NCI-H748 treated with DMSO at 0.1 percent for 48 hours (cell line): ENCODE measurements around the gene GUCA2B.

ENCODE experiments used
- DNase-seq: peaks from one replicate; lab custom pipeline; 2025; lab: John Stamatoyannopoulos, UW

GUCA2B gene

GRCh38 chr1:42152907-42153600, at the start of gene GUCA2B:
Gene GUCA2B (plus strand): TSS chr1:42153410. CDS start chr1:42153451, 41 bp downstream.
- DNase-seq = no peak

- no peak for DNase-seq
Measured at GRCh38 chr1:42105025-42105424, 48.2 kb upstream of the GUCA2B start.

- DNase-seq = no peak
Measured at GRCh38 chr1:42108309-42108708, 44.9 kb upstream of the GUCA2B start.

GRCh38 chr1:42109600-42109999, 43.6 kb upstream of the GUCA2B start:
- DNase-seq = no peak

GRCh38 chr1:42114229-42114628, 39.0 kb upstream of the GUCA2B start:
- no peak for DNase-seq

GRCh38 chr1:42117214-42117613, 36.0 kb upstream of the GUCA2B start:
- DNase-seq = no peak

GRCh38 chr1:42118125-42118524, 35.1 kb upstream of the GUCA2B start:
- DNase-seq = no peak

- no peak for DNase-seq
Measured at GRCh38 chr1:42122408-42122807, 30.8 kb upstream of the GUCA2B start.

GRCh38 chr1:42125552-42125951, 27.7 kb upstream of the GUCA2B start:
- no peak for DNase-seq

GRCh38 chr1:42127767-42128166, 25.4 kb upstream of the GUCA2B start:
- DNase-seq = no peak

GRCh38 chr1:42128499-42128898, 24.7 kb upstream of the GUCA2B start:
- no peak for DNase-seq

GRCh38 chr1:42128964-42129363, 24.2 kb upstream of the GUCA2B start:
- no peak for DNase-seq

GRCh38 chr1:42130061-42130660, 23.0 kb upstream of the GUCA2B start:
- DNase-seq = no peak

- no peak for DNase-seq
Measured at GRCh38 chr1:42133390-42133789, 19.8 kb upstream of the GUCA2B start.

GRCh38 chr1:42133809-42134526, 19.2 kb upstream of the GUCA2B start:
- no peak for DNase-seq

GRCh38 chr1:42135426-42135825, 17.8 kb upstream of the GUCA2B start:
- DNase-seq = no peak

GRCh38 chr1:42136466-42136865, 16.7 kb upstream of the GUCA2B start:
- no peak for DNase-seq

GRCh38 chr1:42137766-42138165, 15.4 kb upstream of the GUCA2B start:
- no peak for DNase-seq

- no peak for DNase-seq
Measured at GRCh38 chr1:42138586-42138985, 14.6 kb upstream of the GUCA2B start.

- DNase-seq = no peak
Measured at GRCh38 chr1:42139444-42139843, 13.8 kb upstream of the GUCA2B start.

GRCh38 chr1:42140191-42140590, 13.0 kb upstream of the GUCA2B start:
- DNase-seq = no peak

GRCh38 chr1:42141978-42142377, 11.2 kb upstream of the GUCA2B start:
- DNase-seq = no peak
